MM.1S (cell line): ENCODE measurements around the gene TAF9B.

Experiments
- EZH2 ChIP-seq: fragments of 300-600 bp; sonication (generic); optimal IDR thresholded peaks from 2 replicates; pipeline ENCODE3; 2017; ENCODE audit warnings: low read depth, mild to moderate bottlenecking, antibody characterized with exemption, low read length, mixed read lengths
- TF ChIP-seq, protein P1 (sequence below): fragments of 300-600 bp; sonication (generic); IDR thresholded peaks from 2 replicates; pipeline ENCODE4 v1.5.1; 2016; ENCODE audit warnings: antibody characterized with exemption, low read length, mixed read lengths

DNA sequence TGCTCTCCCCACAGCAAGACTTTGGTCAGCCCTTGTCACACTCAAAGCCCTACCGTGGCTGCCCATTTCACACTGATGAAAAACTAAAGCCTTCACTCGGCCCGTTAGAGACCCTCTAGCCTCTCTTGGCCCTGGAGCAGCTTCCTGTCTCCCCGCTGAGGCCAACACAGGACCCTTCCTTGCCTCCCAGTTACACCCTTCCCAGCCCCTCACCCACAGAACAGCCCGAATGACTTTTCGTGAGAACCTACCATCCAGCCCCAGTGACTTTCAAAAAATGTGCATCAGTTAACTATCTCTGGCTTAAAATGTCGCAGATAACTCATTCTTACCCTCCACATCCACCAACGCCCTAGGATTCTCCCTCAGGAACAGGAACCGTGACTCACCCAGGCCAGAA lies 756 bp upstream of the TAF9B start:
- TF ChIP-seq, protein P1, sequence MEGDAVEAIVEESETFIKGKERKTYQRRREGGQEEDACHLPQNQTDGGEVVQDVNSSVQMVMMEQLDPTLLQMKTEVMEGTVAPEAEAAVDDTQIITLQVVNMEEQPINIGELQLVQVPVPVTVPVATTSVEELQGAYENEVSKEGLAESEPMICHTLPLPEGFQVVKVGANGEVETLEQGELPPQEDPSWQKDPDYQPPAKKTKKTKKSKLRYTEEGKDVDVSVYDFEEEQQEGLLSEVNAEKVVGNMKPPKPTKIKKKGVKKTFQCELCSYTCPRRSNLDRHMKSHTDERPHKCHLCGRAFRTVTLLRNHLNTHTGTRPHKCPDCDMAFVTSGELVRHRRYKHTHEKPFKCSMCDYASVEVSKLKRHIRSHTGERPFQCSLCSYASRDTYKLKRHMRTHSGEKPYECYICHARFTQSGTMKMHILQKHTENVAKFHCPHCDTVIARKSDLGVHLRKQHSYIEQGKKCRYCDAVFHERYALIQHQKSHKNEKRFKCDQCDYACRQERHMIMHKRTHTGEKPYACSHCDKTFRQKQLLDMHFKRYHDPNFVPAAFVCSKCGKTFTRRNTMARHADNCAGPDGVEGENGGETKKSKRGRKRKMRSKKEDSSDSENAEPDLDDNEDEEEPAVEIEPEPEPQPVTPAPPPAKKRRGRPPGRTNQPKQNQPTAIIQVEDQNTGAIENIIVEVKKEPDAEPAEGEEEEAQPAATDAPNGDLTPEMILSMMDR, result no peak
- no peak for TF ChIP-seq EZH2
